ENCODE data around the gene TAB2.
A peak's percentile ranks its signal among the peaks of the same experiment; 100 is the strongest.

Gene TAB2

DNA sequence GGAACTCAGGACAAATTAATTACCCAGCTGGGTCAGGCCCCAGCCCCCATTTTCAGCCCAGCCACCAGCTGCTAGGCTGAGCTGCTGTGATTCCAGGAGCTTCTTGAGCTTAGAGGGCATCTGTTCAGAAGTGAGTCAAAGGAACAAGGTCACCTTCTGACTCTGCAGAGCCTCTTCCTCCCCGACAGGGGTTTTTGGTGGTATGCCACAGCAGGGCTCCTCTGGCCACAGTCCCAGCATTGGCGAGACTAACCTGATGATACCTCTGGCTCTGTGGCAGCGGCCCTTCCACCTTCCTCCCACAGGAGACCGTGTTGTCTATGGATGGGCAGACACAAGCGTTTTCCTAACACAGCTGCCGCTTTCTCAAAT, 127.6 kb downstream of the TAB2 start:
- no peak for DNase-seq (ENCODE audit: low read depth)
- H3K4me3 ChIP-seq (ENCODE audit: control insufficient read depth, low read depth, low read length) = no peak overlapping the region
- TF ChIP-seq, protein P1, sequence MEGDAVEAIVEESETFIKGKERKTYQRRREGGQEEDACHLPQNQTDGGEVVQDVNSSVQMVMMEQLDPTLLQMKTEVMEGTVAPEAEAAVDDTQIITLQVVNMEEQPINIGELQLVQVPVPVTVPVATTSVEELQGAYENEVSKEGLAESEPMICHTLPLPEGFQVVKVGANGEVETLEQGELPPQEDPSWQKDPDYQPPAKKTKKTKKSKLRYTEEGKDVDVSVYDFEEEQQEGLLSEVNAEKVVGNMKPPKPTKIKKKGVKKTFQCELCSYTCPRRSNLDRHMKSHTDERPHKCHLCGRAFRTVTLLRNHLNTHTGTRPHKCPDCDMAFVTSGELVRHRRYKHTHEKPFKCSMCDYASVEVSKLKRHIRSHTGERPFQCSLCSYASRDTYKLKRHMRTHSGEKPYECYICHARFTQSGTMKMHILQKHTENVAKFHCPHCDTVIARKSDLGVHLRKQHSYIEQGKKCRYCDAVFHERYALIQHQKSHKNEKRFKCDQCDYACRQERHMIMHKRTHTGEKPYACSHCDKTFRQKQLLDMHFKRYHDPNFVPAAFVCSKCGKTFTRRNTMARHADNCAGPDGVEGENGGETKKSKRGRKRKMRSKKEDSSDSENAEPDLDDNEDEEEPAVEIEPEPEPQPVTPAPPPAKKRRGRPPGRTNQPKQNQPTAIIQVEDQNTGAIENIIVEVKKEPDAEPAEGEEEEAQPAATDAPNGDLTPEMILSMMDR (IDR thresholded peaks at IDR 0.05; ENCODE audit: control insufficient read depth, insufficient read depth, low read depth, low read length, missing control alignments) = no peak

DNA sequence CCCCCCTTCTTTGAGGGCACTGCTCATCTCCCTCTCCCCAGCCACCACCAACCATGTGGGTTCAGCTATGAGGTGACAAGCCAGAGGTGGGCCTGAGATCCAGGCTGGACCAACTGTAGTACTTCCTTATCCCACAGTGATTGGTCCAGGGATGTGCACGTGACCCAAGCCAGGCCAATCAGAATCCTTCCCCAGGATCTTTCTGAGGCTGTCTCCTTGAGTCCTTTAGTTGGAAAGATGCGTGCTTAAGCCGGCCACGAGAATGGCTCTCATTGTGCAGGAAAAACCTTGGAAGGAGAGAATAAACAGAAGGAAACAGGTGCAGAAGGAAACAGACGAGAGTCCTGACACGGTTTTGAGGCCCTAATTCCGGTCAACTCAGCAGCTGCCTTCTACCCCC, 128.1 kb downstream of the TAB2 start:
- H3K4me3 ChIP-seq (ENCODE audit: control insufficient read depth, low read depth, low read length) = no peak overlapping the region
- no peak for DNase-seq (ENCODE audit: low read depth)
- TF ChIP-seq, protein P1 (IDR thresholded peaks at IDR 0.05; ENCODE audit: control insufficient read depth, insufficient read depth, low read depth, low read length, missing control alignments) = no peak

DNA sequence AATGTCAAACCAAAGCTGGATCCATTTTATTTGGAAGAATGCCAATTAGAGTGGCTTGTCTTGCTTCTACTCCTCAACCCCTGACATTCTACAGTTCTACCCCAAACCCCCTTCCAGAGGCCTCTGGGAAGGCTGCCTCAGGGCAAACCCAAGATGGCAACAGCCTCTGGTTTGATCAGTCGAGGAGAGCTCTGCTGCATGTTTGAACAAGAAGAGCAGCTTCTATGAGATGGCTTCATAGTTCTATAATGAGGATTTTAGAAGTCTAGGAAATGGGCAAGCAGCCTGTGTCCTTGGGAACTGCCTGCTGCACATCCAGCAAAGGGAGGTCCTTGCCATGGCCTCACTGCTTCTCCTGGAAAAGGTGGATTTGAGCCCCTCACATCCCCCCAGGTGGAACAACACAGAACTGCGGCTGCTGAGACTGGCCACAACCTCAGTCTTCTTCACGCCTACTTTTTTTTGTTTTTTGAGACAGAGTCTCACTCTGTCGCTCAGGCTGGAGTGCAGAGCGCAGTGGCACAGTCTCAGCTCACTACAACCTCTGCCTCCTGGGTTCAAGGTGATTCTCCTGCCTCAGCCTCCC, 129.4 kb downstream of the TAB2 start:
- no peak for DNase-seq (ENCODE audit: low read depth)
- TF ChIP-seq, protein P1 (IDR thresholded peaks at IDR 0.05; ENCODE audit: control insufficient read depth, insufficient read depth, low read depth, low read length, missing control alignments) = no peak
- no peak overlapping the region for H3K4me3 ChIP-seq (ENCODE audit: control insufficient read depth, low read depth, low read length)

DNA sequence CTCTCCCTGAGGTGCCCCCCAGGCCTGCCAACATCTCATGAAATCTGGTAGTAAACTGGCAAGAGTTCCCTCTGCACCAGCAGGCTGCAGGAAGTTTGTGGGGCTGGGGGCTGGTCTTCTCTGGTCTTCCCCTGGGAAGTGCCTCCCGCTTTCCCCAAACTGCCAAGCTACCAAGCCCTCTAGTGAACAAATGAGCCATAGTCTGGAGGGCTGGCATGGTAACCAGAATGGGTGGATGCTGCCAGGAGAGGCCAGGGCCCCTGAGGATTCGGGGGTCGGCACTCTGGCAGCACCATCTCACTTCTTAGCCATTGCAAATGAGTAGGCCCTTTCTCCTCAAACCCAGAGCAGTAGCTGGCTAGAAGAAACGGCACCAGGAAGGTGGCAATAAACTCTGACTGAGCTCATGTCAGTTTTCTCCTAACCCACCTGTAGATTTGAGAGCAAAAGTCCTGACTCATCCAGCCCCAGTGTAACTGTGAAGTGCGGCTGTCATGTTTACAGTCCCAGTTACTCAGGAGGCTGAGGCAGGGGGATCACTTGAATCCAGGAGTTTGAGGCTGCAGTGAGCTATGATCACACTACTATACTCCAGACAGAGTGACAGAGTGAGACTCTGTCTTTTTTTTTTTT, 131.4 kb downstream of the TAB2 start:
- no peak overlapping the region for H3K4me3 ChIP-seq (ENCODE audit: control insufficient read depth, low read depth, low read length)
- TF ChIP-seq, protein P1 (IDR thresholded peaks at IDR 0.05; ENCODE audit: control insufficient read depth, insufficient read depth, low read depth, low read length, missing control alignments) = no peak
- no peak for DNase-seq (ENCODE audit: low read depth)

DNA sequence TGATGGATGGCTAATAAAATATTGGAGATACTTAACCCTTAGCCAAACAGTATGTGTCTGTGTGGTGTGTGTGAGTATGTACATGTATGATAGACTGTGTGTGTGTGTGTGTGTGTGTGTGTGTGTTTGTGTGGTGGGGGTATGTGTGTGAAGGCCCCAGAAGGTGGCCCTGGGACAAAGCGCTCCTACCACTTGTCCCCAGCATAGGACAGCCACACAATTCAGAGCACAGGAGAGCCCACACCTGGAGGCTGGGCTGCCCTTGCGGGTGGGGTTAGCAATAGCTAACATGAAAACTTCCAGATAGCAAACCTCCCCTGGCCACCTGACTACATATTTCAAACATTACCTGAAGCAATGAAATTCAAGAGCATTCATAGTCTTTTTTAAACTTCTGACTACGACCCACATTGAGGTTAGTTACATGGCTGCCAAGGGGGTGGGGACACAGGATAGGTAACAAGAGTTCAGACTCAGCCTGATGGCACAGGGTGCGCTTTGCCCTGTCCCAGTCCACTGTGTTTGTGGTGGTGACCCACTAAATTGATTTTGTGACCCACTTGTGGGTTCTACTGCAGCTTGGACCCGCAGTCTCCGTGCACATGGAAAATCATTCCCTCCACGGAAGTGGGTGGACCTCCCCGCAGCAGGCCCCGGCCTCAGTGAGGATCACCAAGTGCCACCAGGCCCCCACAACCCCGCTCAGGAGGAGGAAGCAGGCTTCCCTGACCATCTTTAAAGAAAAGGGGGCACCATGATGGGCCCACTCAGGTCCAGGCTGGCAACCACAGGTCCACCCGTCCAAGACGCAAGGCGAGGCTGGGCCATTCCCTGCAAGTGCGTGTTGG, 132.5 kb downstream of the TAB2 start:
- no peak overlapping the region for H3K4me3 ChIP-seq (ENCODE audit: control insufficient read depth, low read depth, low read length)
- no peak for DNase-seq (ENCODE audit: low read depth)
- TF ChIP-seq, protein P1 (IDR thresholded peaks at IDR 0.05; ENCODE audit: control insufficient read depth, insufficient read depth, low read depth, low read length, missing control alignments) = no peak

DNA sequence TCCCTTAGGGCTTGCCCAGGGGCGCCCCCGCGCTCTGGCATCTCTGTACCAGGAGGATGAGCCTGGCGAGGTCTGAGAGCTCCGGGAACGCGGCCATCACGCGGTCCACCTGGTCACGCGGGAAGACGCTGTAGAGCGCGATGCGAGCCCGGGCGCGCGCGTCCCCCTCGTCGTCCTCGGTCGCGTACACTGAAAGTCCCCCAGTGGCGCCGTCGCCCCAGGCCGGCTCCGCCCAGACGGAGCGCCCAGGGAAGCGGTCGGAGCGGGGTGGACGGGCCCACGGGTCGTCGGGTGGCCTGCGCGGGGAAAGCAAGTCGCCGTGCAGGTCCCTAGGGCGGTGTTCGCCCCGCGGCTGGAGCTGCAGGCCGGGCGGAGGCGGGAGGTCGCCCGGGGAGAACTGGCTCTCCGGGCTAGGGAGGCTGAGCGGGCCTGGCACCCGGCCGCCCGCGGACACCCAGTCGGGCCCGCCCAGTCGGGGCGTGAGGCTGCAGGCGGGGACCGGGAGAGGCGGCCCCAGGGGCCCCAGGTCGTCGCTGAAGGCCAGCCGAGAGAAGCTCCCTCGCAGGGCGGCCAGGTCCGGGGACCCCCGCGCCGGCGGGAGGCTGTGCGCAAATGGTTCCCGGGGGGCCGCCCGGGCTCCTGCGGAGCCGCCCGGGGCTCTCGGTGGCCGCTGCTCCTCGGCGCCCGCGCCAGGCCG, 133.3 kb downstream of the TAB2 start:
- TF ChIP-seq, protein P1 (IDR thresholded peaks at IDR 0.05; ENCODE audit: control insufficient read depth, insufficient read depth, low read depth, low read length, missing control alignments) = no peak
- no peak for DNase-seq (ENCODE audit: low read depth)
- peak overlapping the region; percentile 13; the same call in 1 of the 2 replicates for H3K4me3 ChIP-seq (ENCODE audit: control insufficient read depth, low read depth, low read length)
